ENCODE results near the gene SNTG2. TPM values are rescaled to one million over a fixed set of nuclear protein-coding genes. Genes with fewer than 3 reads are reported as not detected.

Gene SNTG2
- total and polyA plus RNA-seq, 2 of the 13 experiments (the other 11 are each of a cell fraction or from before 2014, with no cell fraction given), result not detected

DNA sequence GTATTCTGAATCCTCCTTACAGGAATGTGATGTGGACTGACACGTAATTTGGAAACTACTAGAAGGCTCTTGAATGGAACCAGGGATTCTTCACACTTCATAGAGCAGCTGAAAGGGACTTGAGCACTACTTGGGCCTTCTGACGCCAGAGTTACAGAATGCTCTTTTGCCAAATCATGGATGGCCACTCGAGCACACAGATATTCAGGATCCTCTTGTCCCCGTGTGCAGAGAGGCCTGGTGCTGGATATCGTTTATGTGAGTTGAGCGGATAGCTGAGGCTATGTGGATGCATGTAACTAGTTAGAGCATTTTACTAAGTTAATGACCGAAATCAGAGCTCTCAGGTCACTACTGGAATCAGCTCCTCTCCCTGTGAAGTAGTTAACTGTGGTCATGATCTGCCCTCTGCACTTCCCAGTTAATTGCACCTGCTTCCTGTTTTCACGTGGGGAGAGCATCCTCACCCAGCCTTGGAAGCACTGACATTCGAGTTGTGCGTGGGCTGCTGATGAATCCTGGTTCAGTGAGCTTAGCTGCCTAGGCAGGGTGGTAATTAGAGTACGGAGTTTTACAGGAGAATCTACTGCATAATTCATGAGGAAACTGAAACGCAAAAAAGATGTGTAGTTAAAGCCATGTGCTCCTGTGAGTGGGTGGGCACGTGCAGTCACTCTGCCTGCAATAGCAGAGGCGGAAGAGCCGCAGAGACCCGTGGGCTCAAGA lies 457.5 kb downstream of the SNTG2 start:
- in situ Hi-C loops (cut with HindIII; ENCODE audit: extremely low pct_ligation_motif_present, low pct_unique_long_range_greater_than_20kb) (no loop called here), intact Hi-C loops (cut with micrococcal nuclease; ENCODE audit: unreplicated experiment) (no loop called here)
- no peak overlapping the region for H3K4me2 ChIP-seq (ENCODE audit: low read depth, low read length)
- no peaks in the 10 kb centered on the region for H3K79me2 ChIP-seq (ENCODE audit: insufficient read depth, low read length)
- POLR2A ChIA-PET, result no interaction called here
- DNase-seq (ENCODE audit: low spot score), result no peak
- no peaks in the 10 kb centered on the region for H3K9me3 ChIP-seq (ENCODE audit: low read length)
- CTCF ChIA-PET (ENCODE audit: low intra/inter-chr PET ratio, low total read pairs), result no interaction called here
- no peaks in the 10 kb centered on the region for H3K4me1 ChIP-seq (ENCODE audit: insufficient read depth, low read length)
- no peak overlapping the region for H3K27ac ChIP-seq (ENCODE audit: extremely low read length, insufficient read depth, low read length)
- no peak overlapping the region for H2AFZ ChIP-seq (ENCODE audit: low read length)
- TF ChIP-seq MNT (IDR thresholded peaks at IDR 0.05), result peak; percentile 19; the same call in 1 of the 2 replicates
- no peak for TF ChIP-seq U2AF1 (optimal IDR thresholded peaks at IDR 0.05; ENCODE audit: low read depth, low read length)
- no peaks in the 10 kb centered on the region for H4K20me1 ChIP-seq (ENCODE audit: insufficient read depth, low read length)
- no TSS peak for BruUV-seq (replicated peaks)
- H3K4me3 ChIP-seq (replicated peaks in 1 of 3; ENCODE audit: insufficient read depth in 1 of 3, low read depth in 2 of 3, low read length in 3 of 3), result no peak overlapping the region
- peaks cover 2 to 45% of the 10 kb centered on the region in 2 experiments; a peak in 4 of 5 replicates for H3K27me3 ChIP-seq (ENCODE audit: control insufficient read depth in 1 of 2, insufficient read depth in 2 of 2, low read length in 2 of 2)
- no peaks in the 10 kb centered on the region for H3K36me3 ChIP-seq (replicated peaks in 1 of 2; ENCODE audit: control insufficient read depth in 1 of 2, insufficient read depth in 2 of 2, low read length in 2 of 2)
- no peak for FAIRE-seq
- no peak overlapping the region for H3K9ac ChIP-seq (ENCODE audit: insufficient read depth, low read depth, low read length)
- no peak for ATAC-seq
- 8% methylated on average over 16 of the region's 16 CpGs for whole genome bisulfite sequencing (ENCODE audit: low lambda C conversion rate)

- no peak within 1 kb of the TSS for H3K4me3 ChIP-seq (replicated peaks in 1 of 3; ENCODE audit: insufficient read depth in 1 of 3, low read depth in 2 of 3, low read length in 3 of 3)
- no peak for TF ChIP-seq FOXO1 (CRISPR knock-in tag; IDR thresholded peaks at IDR 0.05)
- TF ChIP-seq NFE2L2 (IDR thresholded peaks at IDR 0.05; ENCODE audit: low read length), result 0 out of 2 replicates have a peak, but pooled peaks have one; percentile 5
- H4K20me1 ChIP-seq (ENCODE audit: insufficient read depth, low read length), result no peaks in the 10 kb centered on the region
- H3K27me3 ChIP-seq (ENCODE audit: control insufficient read depth in 1 of 2, insufficient read depth in 2 of 2, low read length in 2 of 2), result peaks cover 2 to 46% of the 10 kb centered on the region in 2 experiments
- in situ Hi-C loops (cut with HindIII; ENCODE audit: extremely low pct_ligation_motif_present, low pct_unique_long_range_greater_than_20kb), result no loop called here
- no peaks in the 10 kb centered on the region for H3K36me3 ChIP-seq (replicated peaks in 1 of 2; ENCODE audit: control insufficient read depth in 1 of 2, insufficient read depth in 2 of 2, low read length in 2 of 2)
- no peaks in the 10 kb centered on the region for H3K9me3 ChIP-seq (ENCODE audit: low read length)
- BruUV-seq (replicated peaks), result no TSS peak
- no peak within 1 kb of the TSS for H3K9ac ChIP-seq (ENCODE audit: insufficient read depth, low read depth, low read length)
- no peak within 1 kb of the TSS for H3K27ac ChIP-seq (ENCODE audit: extremely low read length, insufficient read depth, low read length)
- FAIRE-seq (no peak), ATAC-seq (no peak), DNase-seq (ENCODE audit: low spot score) (no peak)
- ChIA-PET POLR2A (no interaction called here), CTCF (ENCODE audit: low intra/inter-chr PET ratio, low total read pairs) (no interaction called here)
- intact Hi-C loops (cut with micrococcal nuclease; ENCODE audit: unreplicated experiment), result no loop called here
- H3K79me2 ChIP-seq (ENCODE audit: insufficient read depth, low read length), result no peaks in the 10 kb centered on the region
- WGBS (ENCODE audit: low lambda C conversion rate), result 22% methylated on average over 15 of the region's 15 CpGs
- no peaks in the 10 kb centered on the region for H3K4me1 ChIP-seq (ENCODE audit: insufficient read depth, low read length)
- H3K4me2 ChIP-seq (ENCODE audit: low read depth, low read length), result no peak within 1 kb of the TSS
- no peak within 1 kb of the TSS for H2AFZ ChIP-seq (ENCODE audit: low read length)
Measured at GRCh38 chr2:1413156-1413710, 462.6 kb downstream of the SNTG2 start, which contains the start of gene TPO. Gene TPO (plus strand): TSS chr2:1413463. CDS start chr2:1414409, 946 bp downstream.
